AG10803 (cell line): ENCODE measurements around the gene GAS5.
"Not testable (repeated sequence)": the region's sequence is repeated elsewhere in the genome, so short reads cannot be mapped to it uniquely, and the experiment has no call there.

Experiments used
- DNase-seq: peaks from one replicate; pipeline ENCODE4 v3.0.0; 2010; ENCODE audit warnings: low read depth
- H3K4me3 ChIP-seq: 2 replicates; pipeline ENCODE4 v1.5.1; 2011; ENCODE audit warnings: mild to moderate bottlenecking, low read length, control low read depth
- TF ChIP-seq, protein P1 (sequence below): conservative IDR thresholded peaks from 2 replicates; pipeline ENCODE4 v1.5.1; 2011; ENCODE audit warnings: mild to moderate bottlenecking, low read length, control low read depth, inconsistent platforms

The GAS5 gene

DNA sequence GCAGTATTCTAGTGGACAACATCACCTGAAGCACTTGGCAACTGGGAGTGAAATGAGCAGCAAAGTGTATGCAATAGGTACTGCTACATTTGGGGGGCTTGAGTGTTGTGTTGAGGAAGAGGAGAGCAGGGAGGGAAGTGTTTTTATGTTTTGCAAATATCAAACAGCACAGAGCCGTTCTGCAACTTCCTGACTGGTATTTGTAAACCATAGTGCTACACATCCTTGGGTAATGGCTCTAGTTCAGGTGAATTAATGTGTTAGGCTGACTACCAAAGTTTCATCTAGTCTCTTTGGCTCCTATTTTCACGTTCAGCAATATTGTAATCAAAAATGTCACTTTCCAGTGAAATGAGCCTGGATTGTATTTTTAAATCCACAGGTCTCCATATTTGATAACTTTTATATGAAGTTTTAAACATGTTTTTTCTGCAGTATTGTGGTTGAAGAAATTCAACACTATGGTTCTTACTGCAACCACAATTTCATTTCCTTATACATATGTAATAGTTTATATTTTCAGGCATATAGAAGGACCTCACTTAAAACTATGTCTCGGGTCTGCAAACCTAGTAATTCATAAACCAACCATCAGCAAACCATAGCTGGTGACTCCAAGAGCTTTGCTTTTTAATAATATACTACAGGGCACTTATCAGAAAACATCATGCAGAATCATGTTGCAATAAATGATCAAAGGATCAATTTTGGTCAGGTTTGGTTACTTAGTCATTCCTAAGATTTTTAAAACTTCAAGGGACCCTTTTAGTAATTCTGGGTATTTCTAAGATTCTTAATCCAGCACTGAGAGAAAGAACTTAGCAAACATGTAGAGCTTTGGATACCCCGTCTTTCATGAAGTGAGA is 19.2 kb upstream of the GAS5 start:
- H3K4me3 ChIP-seq: no peak overlapping the region
- TF ChIP-seq, protein P1, sequence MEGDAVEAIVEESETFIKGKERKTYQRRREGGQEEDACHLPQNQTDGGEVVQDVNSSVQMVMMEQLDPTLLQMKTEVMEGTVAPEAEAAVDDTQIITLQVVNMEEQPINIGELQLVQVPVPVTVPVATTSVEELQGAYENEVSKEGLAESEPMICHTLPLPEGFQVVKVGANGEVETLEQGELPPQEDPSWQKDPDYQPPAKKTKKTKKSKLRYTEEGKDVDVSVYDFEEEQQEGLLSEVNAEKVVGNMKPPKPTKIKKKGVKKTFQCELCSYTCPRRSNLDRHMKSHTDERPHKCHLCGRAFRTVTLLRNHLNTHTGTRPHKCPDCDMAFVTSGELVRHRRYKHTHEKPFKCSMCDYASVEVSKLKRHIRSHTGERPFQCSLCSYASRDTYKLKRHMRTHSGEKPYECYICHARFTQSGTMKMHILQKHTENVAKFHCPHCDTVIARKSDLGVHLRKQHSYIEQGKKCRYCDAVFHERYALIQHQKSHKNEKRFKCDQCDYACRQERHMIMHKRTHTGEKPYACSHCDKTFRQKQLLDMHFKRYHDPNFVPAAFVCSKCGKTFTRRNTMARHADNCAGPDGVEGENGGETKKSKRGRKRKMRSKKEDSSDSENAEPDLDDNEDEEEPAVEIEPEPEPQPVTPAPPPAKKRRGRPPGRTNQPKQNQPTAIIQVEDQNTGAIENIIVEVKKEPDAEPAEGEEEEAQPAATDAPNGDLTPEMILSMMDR: no peak

DNA sequence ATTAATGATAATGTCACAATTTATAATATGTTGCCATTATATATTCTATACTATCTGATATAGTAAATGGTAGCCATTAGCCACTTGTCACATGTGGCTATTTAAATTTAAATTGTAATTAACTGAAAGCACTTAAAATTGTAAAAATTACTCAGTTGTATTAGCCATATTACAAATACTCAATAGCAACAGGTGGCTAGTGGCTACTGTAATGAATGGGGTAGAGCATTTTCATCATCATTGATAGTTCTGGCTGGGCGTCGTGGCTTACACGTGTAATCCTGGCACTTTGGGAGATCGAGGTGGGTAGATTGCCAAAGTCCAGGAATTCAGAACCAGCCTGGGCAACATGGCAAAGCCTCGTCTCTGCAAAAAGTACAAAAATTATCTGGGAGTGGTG is 16.9 kb upstream of the GAS5 start:
- H3K4me3 ChIP-seq: no peak overlapping the region

More for the DNA sequence above, 19.2 kb upstream of the GAS5 start:
- DNase-seq: no peak

DNA sequence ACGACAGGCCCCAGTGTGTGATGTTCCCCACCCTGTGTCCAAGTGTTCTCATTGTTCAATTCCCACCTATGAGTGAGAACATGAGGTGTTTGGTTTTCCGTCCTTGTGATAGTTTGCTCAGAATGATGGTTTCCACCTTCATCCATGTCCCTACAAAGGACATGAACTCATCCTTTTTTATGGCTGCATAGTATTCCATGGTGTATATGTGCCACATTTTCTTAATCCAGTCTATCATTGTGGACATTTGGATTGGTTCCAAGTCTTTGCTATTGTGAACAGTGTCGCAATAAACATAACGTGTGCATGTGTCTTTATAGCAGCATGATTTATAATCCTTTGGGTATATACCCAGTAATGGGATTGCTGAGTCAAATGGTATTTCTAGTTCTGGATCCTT is 13.3 kb upstream of the GAS5 start:
- not testable (repeated sequence) for DNase-seq

More for the DNA sequence above, 16.9 kb upstream of the GAS5 start:
- TF ChIP-seq, protein P1: no peak
- no peak for DNase-seq

DNA sequence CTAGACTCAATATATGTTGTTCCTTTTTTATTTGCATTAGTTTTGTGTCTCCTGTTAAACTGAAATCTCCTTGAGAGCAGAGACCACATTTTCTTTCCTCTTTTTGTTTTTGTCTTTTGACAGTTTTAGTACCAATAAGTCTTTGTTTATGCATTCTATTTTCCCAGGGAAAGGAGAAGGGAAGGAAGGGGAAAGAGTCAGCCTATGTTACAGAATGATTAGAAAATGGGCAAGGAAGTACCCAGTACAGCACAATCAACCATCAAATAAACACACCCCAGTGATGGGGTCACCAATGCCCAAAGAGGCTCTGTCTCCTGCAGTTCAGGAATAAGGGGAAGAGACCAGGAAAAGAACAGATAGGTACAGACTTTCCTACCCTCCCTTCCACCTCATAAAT is 10.5 kb upstream of the GAS5 start:
- no peak overlapping the region for H3K4me3 ChIP-seq
- TF ChIP-seq, protein P1: no peak
- no peak for DNase-seq

More for the DNA sequence above, 13.3 kb upstream of the GAS5 start:
- not testable (repeated sequence) for H3K4me3 ChIP-seq

DNA sequence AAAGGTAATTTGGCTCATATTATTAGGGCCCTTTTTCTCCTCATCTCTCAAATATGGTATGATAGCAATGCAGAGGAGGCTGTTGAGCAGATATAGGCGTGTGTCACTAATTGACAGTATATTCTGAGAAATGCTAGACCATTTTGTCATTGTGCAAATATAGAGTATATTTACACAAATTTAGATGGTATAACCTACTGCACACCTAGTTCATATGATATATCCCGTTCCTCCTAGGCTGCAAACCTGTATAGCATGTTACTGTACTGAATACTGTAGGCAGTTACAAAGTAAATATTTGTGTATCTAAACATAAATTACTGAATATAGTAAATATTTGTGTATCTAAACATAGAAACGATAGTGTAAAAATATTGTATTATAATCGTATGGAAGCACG is 8.9 kb upstream of the GAS5 start:
- no peak for DNase-seq

DNA sequence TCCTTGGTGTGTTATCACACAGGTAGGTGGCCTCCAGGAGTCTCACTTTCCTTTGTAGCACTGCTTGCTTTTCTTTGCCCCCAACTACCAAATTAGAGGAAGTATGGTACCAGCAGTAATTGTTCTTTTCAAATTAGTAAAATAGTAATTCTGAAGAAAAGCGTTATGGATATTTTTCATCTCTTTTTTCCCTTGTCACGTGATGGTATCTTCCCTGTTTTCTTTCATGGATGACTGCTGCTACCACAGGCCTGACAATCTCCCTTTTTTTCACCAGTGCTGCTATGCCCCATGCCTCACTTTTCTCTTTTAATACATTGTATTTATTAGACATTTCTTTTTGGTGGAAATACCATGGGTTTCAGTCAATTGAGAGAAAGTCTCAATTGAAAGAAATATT is 3.7 kb upstream of the GAS5 start:
- TF ChIP-seq, protein P1: no peak
- no peak overlapping the region for H3K4me3 ChIP-seq
- DNase-seq: no peak

More for the DNA sequence above, 8.9 kb upstream of the GAS5 start:
- H3K4me3 ChIP-seq: no peak overlapping the region
- TF ChIP-seq, protein P1: no peak

DNA sequence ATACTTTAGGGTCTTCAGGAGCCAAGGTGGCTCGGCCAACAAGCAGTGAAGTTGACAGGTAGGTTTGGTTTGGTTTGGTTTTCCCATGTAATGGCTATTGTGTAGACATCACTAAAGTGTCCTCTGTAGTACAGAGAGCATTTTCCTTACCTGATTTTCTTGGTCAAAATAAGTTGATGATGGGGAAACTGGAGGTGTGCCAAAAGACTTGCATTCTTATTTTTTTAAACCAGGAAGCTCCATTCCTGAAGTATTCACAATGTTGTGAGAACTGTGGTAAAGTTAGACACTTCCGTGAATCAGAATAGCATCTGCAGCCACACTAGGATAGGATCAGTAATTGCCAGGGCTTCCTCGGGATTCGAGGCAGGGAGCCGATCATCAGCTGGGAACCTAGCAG is 3.3 kb upstream of the GAS5 start:
- TF ChIP-seq, protein P1: no peak
- DNase-seq: no peak
- H3K4me3 ChIP-seq: no peak overlapping the region
